ENCODE data around the gene CCNL2.

DNA sequence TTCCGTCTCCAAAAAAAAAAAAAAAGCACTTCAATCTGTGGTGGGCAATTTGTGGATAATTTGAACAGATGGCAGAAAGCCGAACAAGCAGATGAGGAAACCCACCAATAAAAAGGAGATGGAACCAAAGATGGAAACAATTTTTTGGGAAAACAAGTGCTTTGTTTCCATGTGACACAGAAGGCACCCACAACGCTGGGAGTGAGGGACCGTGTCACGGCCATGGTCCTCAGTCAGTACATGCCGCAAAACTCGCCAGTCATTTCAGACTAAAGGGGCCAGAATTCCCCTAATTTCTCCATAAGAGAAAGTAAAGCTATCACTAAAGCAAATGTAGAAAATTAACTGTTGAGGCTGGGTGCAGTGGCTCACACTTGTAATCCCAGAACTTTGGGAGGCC, 5.0 kb downstream of the CCNL2 start:
- TF ChIP-seq, protein P1, sequence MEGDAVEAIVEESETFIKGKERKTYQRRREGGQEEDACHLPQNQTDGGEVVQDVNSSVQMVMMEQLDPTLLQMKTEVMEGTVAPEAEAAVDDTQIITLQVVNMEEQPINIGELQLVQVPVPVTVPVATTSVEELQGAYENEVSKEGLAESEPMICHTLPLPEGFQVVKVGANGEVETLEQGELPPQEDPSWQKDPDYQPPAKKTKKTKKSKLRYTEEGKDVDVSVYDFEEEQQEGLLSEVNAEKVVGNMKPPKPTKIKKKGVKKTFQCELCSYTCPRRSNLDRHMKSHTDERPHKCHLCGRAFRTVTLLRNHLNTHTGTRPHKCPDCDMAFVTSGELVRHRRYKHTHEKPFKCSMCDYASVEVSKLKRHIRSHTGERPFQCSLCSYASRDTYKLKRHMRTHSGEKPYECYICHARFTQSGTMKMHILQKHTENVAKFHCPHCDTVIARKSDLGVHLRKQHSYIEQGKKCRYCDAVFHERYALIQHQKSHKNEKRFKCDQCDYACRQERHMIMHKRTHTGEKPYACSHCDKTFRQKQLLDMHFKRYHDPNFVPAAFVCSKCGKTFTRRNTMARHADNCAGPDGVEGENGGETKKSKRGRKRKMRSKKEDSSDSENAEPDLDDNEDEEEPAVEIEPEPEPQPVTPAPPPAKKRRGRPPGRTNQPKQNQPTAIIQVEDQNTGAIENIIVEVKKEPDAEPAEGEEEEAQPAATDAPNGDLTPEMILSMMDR (IDR thresholded peaks at IDR 0.05), result no peak
- TF ChIP-seq POLR2A (IDR thresholded peaks at IDR 0.05), result no peak

Data from right lobe of liver (tissue), 4 donors.